Stimulated activated CD4-positive, alpha-beta T cell treated with anti-CD3 and anti-CD28 coated beads, Interleukin-15, amount 100 ng/mL, for 1 hour (primary cell): ENCODE results near the gene FMN2.
"Not testable (repeated sequence)": the region's sequence is repeated elsewhere in the genome, so short reads cannot be mapped to it uniquely, and the experiment has no call there.

ENCODE experiments used
- DNase-seq, 2 donors: peaks; one replicate each; pipeline ENCODE4 v3.0.0-alpha.2; 2020; ENCODE audit warnings: low read depth in 1 of 2, low spot score in 1 of 2

Gene FMN2

DNA sequence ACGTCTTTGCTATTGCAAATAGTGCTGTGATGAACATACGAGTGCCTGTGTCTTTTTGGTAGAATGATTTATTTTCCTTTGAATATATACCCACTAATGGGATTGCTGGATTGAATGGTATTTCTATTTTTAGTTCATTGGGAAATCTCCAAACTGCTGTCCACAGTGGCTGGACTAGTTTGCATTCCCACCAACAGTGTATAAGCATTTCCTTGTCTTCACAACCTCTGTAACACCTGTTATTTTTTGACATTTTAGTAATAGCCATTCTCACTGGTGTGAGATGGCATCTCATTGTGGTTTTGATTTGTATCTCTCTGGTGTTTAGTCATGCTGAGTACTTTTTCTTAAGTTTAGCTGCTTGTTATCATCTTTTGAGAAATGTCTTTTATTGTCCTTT, 215.0 kb downstream of the FMN2 start:
- DNase-seq = no peak

DNA sequence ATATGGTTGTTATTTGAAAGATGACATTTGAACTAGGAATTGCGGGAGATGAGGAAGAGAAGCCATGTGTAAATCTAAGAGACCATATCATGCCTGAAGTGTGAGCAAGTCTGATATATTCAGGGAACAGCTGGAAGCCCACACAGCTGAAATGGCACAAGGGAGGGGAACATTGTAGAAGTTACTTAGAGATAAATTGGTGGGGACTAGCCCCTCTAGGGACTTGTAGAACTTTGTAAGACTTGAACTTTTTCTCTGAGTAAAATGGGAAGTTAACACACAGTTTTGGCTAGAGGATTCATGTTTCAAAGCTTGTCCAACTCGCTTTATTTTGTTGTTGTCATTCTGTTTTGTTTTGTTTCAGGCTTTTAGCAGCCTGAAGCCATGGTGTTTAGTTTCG, 216.4 kb downstream of the FMN2 start:
- no peak for DNase-seq

DNA sequence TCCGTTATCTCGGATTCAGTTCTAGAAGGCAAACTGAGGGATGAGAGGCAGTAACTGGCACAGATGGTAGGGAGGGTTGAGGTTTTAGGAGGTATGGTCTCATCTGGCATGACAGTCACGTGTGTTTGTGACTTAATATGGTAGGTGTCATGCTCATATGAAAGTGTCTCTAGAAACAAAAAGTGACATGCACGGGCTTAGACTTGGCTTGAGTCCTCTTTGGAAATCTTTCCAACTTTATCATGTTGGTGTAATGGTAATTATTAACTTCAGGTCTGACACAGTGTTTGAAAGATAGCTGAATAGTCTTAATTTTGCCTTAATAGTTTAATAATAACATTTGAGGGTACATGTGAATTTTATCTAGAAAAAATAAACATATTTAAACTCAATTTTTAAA, 218.1 kb downstream of the FMN2 start:
- DNase-seq = no peak

DNA sequence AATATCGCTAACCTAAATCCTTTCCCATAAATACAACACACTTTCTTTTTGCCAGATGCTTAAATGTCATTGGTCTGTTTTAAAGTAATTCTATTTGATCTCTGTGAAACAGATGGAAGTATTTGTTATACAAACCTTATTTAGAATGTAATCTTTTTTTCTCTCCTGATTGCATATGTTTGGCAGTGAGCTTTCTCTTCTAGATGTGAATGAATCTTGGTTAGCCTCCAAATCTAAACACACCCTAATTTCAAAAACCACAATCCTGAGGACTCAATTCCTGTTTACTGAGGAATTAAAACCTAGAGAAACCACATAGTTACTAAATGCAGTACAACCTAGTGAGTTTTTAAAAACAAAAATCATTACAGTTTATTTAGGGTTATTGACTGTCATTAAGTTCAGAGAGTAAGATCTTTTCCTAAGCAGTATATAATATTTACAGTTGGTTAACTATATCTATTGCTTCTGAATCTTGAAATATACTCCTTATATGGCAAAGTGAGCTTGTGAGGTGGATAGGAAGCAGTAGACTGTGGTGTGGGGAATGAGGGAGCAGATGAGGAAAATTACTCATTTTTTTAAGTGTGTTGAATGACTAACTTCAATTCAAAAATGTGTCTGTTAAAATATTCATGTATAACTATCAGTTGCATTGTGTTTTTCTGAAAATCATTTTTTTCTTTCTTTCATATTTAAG, 218.7 kb downstream of the FMN2 start:
- DNase-seq = no peak

- DNase-seq = no peak
These were observed 221.2 kb downstream of the FMN2 start for GRCh38 chr1:240312872-240313271.

- DNase-seq = no peak
These were observed 223.4 kb downstream of the FMN2 start for GRCh38 chr1:240314845-240315801.

GRCh38 chr1:240319998-240320397, 228.3 kb downstream of the FMN2 start:
- DNase-seq = no peak

GRCh38 chr1:240320659-240321058, 229.0 kb downstream of the FMN2 start:
- DNase-seq = no peak

DNA sequence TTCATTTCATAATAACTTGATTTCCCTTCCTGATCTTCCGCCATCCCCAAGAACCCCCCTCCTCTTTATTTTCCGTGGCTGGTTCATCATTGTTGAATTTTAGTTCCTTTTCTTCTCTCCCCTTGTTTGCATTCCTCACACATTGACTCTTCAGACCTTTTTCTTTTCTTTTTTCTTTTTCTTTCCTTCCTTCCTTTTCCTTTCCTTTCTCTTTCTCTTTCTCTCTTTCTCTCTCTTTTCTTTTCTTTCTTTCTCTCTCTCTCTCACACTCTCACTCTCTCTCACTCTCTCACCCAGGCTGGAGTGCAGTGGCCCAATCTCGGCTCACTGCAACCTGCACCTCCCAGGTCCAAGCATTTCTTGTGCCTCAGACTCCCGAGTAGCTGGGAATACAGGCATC, 231.3 kb downstream of the FMN2 start:
- no peak for DNase-seq

GRCh38 chr1:240328382-240328781, 236.7 kb downstream of the FMN2 start:
- not testable (repeated sequence) for DNase-seq

- no peak for DNase-seq
These were observed 237.8 kb downstream of the FMN2 start for GRCh38 chr1:240329443-240329842.

GRCh38 chr1:240332672-240333071, 241.0 kb downstream of the FMN2 start:
- DNase-seq = no peak

DNA sequence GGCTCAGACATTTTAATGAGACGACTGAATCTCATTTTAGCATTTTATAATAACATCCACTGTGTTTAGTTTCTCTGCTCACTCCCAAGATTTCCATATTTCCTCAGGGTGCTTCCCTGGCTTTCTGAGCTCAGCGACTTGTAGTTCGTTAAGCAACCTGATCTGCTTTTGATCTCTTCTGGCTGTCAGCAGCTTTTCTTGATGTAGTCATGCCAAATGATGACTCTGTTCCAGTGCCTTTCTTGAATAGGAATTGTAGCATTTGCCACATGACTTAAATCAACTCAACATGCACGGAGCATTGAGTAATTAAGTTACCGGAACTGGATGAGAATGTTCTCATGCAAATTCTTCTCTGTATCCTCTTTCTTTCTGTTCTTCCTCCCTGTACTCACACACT, 246.1 kb downstream of the FMN2 start:
- no peak for DNase-seq

- no peak for DNase-seq
These were observed 247.2 kb downstream of the FMN2 start for GRCh38 chr1:240338837-240339236.

DNA sequence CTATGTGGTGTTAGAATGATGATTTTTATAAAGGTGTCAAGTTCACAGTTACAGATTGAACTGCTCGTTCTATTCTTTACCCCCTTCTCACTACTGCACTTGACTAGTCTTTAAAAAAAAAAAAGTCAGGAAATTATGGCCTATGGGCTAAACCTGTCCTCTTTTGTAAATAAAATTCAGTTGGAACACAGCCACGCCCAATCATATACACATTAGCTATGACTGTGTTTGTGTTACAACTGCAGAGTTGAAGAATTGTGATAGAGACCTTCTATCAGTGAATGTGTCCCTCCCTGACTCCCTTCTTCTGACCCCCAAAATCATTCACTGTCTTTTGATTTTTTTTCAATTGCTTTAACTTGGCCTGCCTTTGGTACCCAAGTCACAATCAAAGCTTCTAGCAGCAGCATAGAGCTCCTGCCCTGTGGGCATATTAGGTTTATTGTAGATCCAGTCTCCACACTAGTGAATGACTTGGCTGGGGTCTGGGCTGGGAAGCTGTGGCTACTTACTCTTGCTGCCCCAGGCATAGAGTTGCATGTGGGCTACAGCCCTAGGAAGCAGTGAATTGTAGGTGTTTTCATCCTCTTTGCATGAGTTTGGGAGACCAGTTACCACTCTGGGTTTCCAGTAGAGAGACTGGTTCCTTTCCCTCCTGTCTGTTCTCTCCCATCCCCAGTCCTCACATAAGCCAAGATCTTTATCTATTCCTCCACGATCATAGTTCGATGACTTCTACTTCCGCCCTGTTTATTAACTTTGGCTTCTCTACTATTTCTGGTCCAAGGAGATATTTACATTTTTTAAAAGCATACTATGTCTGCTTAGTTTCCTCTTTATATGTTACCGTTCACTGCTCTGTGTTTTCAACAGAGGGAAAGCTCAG, 249.9 kb downstream of the FMN2 start:
- no peak for DNase-seq

DNA sequence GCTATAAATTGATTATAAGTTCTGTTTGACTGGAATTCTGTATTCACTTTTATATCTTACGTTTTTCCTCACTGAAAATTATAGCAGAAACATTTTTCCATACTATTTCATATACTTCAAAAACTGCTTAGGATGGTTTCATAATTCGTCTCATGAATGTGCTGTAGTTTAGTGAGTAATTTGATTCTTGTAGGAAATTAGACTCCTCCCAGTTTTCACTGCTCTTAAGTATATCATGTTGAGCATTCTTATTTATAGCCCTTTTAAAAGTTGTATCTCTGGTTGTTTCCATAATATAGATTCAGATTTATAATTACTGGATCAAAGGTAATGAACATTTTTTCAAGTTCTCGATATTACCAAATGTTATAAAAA, 250.6 kb downstream of the FMN2 start:
- DNase-seq = no peak

GRCh38 chr1:240343045-240343444, 251.4 kb downstream of the FMN2 start:
- no peak for DNase-seq

GRCh38 chr1:240343966-240344365, 252.3 kb downstream of the FMN2 start:
- no peak for DNase-seq

GRCh38 chr1:240344918-240345317, 253.2 kb downstream of the FMN2 start:
- DNase-seq = no peak

GRCh38 chr1:240349695-240350094, 258.0 kb downstream of the FMN2 start:
- DNase-seq = no peak

- DNase-seq = no peak
These were observed 259.2 kb downstream of the FMN2 start for GRCh38 chr1:240350910-240351331.
